Type B pancreatic cell (in vitro differentiated cells): ENCODE measurements around the gene RSPH1. TPM values are rescaled to one million over a fixed set of nuclear protein-coding genes. Genes with fewer than 3 reads are reported as not detected.

Experiments
- DNase-seq: peaks from one replicate; pipeline ENCODE4 v3.0.0; 2021; ENCODE audit warnings: mixed read lengths; ENCODE audit not compliant: unreplicated experiment; ENCODE audit errors: extremely low spot score
- H3K27ac Mint-ChIP-seq: 2 replicates; pipeline ENCODE4 v1.8.0; 2021; ENCODE audit warnings: mild to moderate bottlenecking, mixed read lengths
- H3K27me3 Mint-ChIP-seq: 2 replicates; pipeline ENCODE4 v1.8.0; 2021; ENCODE audit warnings: mixed read lengths
- H3K36me3 Mint-ChIP-seq: 2 replicates; pipeline ENCODE4 v1.8.0; 2021; ENCODE audit warnings: mixed read lengths
- H3K4me1 Mint-ChIP-seq: one replicate; pipeline ENCODE4 v1.8.0; 2021; ENCODE audit warnings: mixed read lengths; ENCODE audit not compliant: unreplicated experiment
- H3K4me3 Mint-ChIP-seq: 2 replicates; pipeline ENCODE4 v1.8.0; 2021; ENCODE audit warnings: mild to moderate bottlenecking, mixed read lengths
- H3K9me3 Mint-ChIP-seq: 2 replicates; pipeline ENCODE4 v1.8.0; 2021; ENCODE audit warnings: mixed read lengths
- CTCF ChIP-seq: fragments of 200-600 bp; sonication (generic); conservative IDR thresholded peaks from 2 replicates; pipeline ENCODE4 v1.5.0; 2021; ENCODE audit warnings: antibody characterized with exemption, mild to moderate bottlenecking
- total RNA-seq: library from RNA; stranded (reverse); gene quantifications from 2 replicates; pipeline ENCODE4 v1.2.1, GENCODE V29; 2021; ENCODE audit warnings: low replicate concordance

The RSPH1 gene
- total RNA-seq, 1 donor from 2014 or later: 5.2 TPM

- no peak for TF ChIP-seq CTCF
- H3K4me1 Mint-ChIP-seq: peaks cover 6% of the 10 kb centered on the region
- no peaks in the 10 kb centered on the region for H3K9me3 Mint-ChIP-seq
- H3K27me3 Mint-ChIP-seq: peaks cover 8% of the 10 kb centered on the region
- no peak overlapping the region for H3K4me3 Mint-ChIP-seq
- no peak for DNase-seq
- H3K27ac Mint-ChIP-seq: no peak overlapping the region
- H3K36me3 Mint-ChIP-seq: no peaks in the 10 kb centered on the region
These were observed 4.7 kb downstream of the RSPH1 start for GRCh38 chr21:42491328-42491727.

- no peak overlapping the region for H3K27ac Mint-ChIP-seq
- H3K27me3 Mint-ChIP-seq: peaks cover 8% of the 10 kb centered on the region
- H3K36me3 Mint-ChIP-seq: no peaks in the 10 kb centered on the region
- peaks cover 2% of the 10 kb centered on the region for H3K4me1 Mint-ChIP-seq
- TF ChIP-seq CTCF: no peak
- no peak overlapping the region for H3K4me3 Mint-ChIP-seq
- no peak for DNase-seq
- H3K9me3 Mint-ChIP-seq: no peaks in the 10 kb centered on the region
These were observed 5.3 kb downstream of the RSPH1 start for GRCh38 chr21:42490720-42491119.

GRCh38 chr21:42489991-42490390 is 6.0 kb downstream of the RSPH1 start:
- Mint-ChIP-seq H3K4me3 (no peak overlapping the region), H3K9me3 (no peaks in the 10 kb centered on the region), H3K36me3 (no peaks in the 10 kb centered on the region), H3K4me1 (no peaks in the 10 kb centered on the region), H3K27ac (no peak overlapping the region), H3K27me3 (peaks cover 8% of the 10 kb centered on the region)
- no peak for TF ChIP-seq CTCF
- no peak for DNase-seq

GRCh38 chr21:42489006-42489563 is 6.9 kb downstream of the RSPH1 start:
- no peak overlapping the region for H3K4me3 Mint-ChIP-seq
- H3K9me3 Mint-ChIP-seq: no peaks in the 10 kb centered on the region
- TF ChIP-seq CTCF: no peak
- no peak for DNase-seq
- no peaks in the 10 kb centered on the region for H3K36me3 Mint-ChIP-seq
- peaks cover 8% of the 10 kb centered on the region for H3K27me3 Mint-ChIP-seq
- H3K4me1 Mint-ChIP-seq: no peaks in the 10 kb centered on the region
- no peak overlapping the region for H3K27ac Mint-ChIP-seq

- H3K27me3 Mint-ChIP-seq: peaks cover 8% of the 10 kb centered on the region
- no peak overlapping the region for H3K4me3 Mint-ChIP-seq
- no peak for TF ChIP-seq CTCF
- H3K36me3 Mint-ChIP-seq: no peaks in the 10 kb centered on the region
- no peak overlapping the region for H3K27ac Mint-ChIP-seq
- H3K9me3 Mint-ChIP-seq: no peaks in the 10 kb centered on the region
- no peak for DNase-seq
- no peaks in the 10 kb centered on the region for H3K4me1 Mint-ChIP-seq
These were observed 9.5 kb downstream of the RSPH1 start for GRCh38 chr21:42486531-42486930.

GRCh38 chr21:42486072-42486471 is 10.0 kb downstream of the RSPH1 start:
- no peak overlapping the region for H3K27ac Mint-ChIP-seq
- no peaks in the 10 kb centered on the region for H3K36me3 Mint-ChIP-seq
- DNase-seq: no peak
- TF ChIP-seq CTCF: no peak
- no peaks in the 10 kb centered on the region for H3K9me3 Mint-ChIP-seq
- H3K27me3 Mint-ChIP-seq: peaks cover 8% of the 10 kb centered on the region
- no peaks in the 10 kb centered on the region for H3K4me1 Mint-ChIP-seq
- no peak overlapping the region for H3K4me3 Mint-ChIP-seq
